Sigmoid colon (tissue), 3 donors: ENCODE data around the gene UPK3B.
"Not testable (repeated sequence)": the region's sequence is repeated elsewhere in the genome, so short reads cannot be mapped to it uniquely, and the experiment has no call there.

Source experiments
- POLR2A ChIP-seq, 2 donors: fragments of 450-650 bp; IDR thresholded peaks; one replicate each; pipeline ENCODE4 v1.6.1; 2016; ENCODE audit warnings: antibody characterized with exemption in 2 of 2, mild to moderate bottlenecking in 2 of 2, moderate library complexity in 2 of 2
- TF ChIP-seq, protein P1 (sequence below), 4 experiments: fragments of 450-650 bp in 3 of 4; fragments of 200-600 bp in 1 of 4; IDR thresholded peaks; one replicate each; pipeline ENCODE4 v1.5.1; 2016 to 2019; ENCODE audit warnings: antibody characterized with exemption in 4 of 4, mild to moderate bottlenecking in 3 of 4, moderate library complexity in 2 of 4

DNA sequence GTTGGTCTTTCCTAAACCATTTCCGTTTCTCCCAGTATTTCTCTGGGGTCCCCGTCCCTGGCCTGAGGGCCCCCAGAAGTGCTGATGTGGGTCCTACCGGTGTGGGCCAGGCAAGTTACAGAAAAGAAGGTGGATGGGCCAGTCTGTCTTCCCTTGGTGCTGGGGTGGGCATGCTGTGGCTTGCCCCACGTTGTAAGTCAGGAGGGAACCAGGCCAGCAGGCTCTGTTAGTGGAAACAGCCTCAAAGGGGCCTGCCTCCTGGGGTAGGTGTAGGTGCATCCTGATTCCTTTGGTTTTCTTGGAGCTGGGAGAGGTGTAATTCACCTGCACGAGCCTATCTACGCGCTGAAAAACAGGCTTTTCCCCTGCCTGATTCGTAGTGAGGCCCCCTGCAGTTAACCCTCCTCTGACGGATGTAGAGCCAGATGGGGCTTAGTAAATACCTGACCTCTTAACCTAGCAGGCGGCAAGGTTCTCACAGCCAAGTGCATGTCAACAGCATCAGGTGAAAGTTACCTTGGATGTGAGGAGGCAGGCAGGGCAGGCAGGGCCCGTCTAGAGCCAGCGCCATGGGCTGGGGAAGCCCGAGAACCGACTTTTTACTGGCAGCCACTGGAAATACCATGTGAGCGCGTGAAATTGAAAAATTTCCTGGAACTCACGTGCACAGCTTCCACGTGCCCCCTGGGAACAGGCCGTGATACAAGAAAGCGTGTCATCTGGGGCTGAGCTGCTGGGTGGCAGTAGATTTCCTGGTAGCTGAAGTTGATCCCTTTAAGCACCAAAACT is 24.3 kb upstream of the UPK3B start:
- TF ChIP-seq, protein P1, sequence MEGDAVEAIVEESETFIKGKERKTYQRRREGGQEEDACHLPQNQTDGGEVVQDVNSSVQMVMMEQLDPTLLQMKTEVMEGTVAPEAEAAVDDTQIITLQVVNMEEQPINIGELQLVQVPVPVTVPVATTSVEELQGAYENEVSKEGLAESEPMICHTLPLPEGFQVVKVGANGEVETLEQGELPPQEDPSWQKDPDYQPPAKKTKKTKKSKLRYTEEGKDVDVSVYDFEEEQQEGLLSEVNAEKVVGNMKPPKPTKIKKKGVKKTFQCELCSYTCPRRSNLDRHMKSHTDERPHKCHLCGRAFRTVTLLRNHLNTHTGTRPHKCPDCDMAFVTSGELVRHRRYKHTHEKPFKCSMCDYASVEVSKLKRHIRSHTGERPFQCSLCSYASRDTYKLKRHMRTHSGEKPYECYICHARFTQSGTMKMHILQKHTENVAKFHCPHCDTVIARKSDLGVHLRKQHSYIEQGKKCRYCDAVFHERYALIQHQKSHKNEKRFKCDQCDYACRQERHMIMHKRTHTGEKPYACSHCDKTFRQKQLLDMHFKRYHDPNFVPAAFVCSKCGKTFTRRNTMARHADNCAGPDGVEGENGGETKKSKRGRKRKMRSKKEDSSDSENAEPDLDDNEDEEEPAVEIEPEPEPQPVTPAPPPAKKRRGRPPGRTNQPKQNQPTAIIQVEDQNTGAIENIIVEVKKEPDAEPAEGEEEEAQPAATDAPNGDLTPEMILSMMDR (IDR thresholded peaks at IDR 0.05) = not testable (repeated sequence)
- TF ChIP-seq POLR2A (IDR thresholded peaks at IDR 0.05) = not testable (repeated sequence)
